ENCODE data around the gene MEGF10.

The MEGF10 gene

GRCh38 chr5:127450046-127450445 is 159.4 kb downstream of the MEGF10 start:
- DNase-seq, result no peak

GRCh38 chr5:127451096-127451495 is 160.5 kb downstream of the MEGF10 start:
- no peak for DNase-seq

GRCh38 chr5:127452626-127453025 is 162.0 kb downstream of the MEGF10 start:
- DNase-seq, result no peak

GRCh38 chr5:127471211-127471610 is 180.6 kb downstream of the MEGF10 start:
- no peak for DNase-seq

- DNase-seq, result no peak
Observed at GRCh38 chr5:127472700-127473099, 182.1 kb downstream of the MEGF10 start.

GRCh38 chr5:127486471-127486870 is 195.9 kb downstream of the MEGF10 start:
- no peak for DNase-seq

GRCh38 chr5:127492854-127493738 is 202.5 kb downstream of the MEGF10 start:
- no peak for DNase-seq

- DNase-seq, result no peak
Observed at GRCh38 chr5:127498548-127498947, 208.0 kb downstream of the MEGF10 start.

GRCh38 chr5:127505905-127506304 is 215.3 kb downstream of the MEGF10 start:
- DNase-seq, result no peak

GRCh38 chr5:127506616-127507015 is 216.0 kb downstream of the MEGF10 start:
- DNase-seq, result no peak

GRCh38 chr5:127508644-127509373 is 218.2 kb downstream of the MEGF10 start:
- no peak for DNase-seq

Measured in femur (tissue), 1 donor.